Subcutaneous abdominal adipose tissue (tissue), 5 donors: ENCODE data around the gene PCTP.

ENCODE experiments used
- H3K27ac ChIP-seq: one replicate; pipeline ENCODE4 v1.7.0; 2013; ENCODE audit warnings: low read depth, mild to moderate bottlenecking, inconsistent platforms, low read length, moderate library complexity
- H3K27me3 ChIP-seq, 5 donors: one replicate each; pipeline ENCODE4 v1.7.0; 2013; ENCODE audit warnings: low read length in 5 of 5, inconsistent platforms in 1 of 5; ENCODE audit not compliant: control insufficient read depth in 5 of 5, insufficient read depth in 4 of 5
- H3K36me3 ChIP-seq, 5 donors: one replicate each; pipeline ENCODE4 v1.7.0; 2013; ENCODE audit warnings: low read length in 5 of 5; ENCODE audit not compliant: control insufficient read depth in 5 of 5, insufficient read depth in 5 of 5
- H3K4me1 ChIP-seq, 5 donors: one replicate each; pipeline ENCODE4 v1.7.0; 2013; ENCODE audit warnings: low read length in 5 of 5, mild to moderate bottlenecking in 3 of 5, moderate library complexity in 1 of 5; ENCODE audit not compliant: control insufficient read depth in 5 of 5, insufficient read depth in 5 of 5
- H3K4me3 ChIP-seq, 5 donors: one replicate each; pipeline ENCODE4 v1.7.0; 2013; ENCODE audit warnings: low read length in 5 of 5, low read depth in 1 of 5
- H3K9ac ChIP-seq, 5 donors: one replicate each; pipeline ENCODE4 v1.7.0; 2013; ENCODE audit warnings: low read length in 5 of 5, mild to moderate bottlenecking in 4 of 5, moderate library complexity in 3 of 5
- H3K9me3 ChIP-seq, 5 donors: one replicate each; pipeline ENCODE4 v1.7.0; 2013; ENCODE audit warnings: low read length in 5 of 5; ENCODE audit not compliant: control insufficient read depth in 5 of 5
- donor health status: healthy.
- donor health status: healthy.
- donor health status: healthy.
- donor health status: healthy.
- donor health status: healthy.

The PCTP gene

DNA sequence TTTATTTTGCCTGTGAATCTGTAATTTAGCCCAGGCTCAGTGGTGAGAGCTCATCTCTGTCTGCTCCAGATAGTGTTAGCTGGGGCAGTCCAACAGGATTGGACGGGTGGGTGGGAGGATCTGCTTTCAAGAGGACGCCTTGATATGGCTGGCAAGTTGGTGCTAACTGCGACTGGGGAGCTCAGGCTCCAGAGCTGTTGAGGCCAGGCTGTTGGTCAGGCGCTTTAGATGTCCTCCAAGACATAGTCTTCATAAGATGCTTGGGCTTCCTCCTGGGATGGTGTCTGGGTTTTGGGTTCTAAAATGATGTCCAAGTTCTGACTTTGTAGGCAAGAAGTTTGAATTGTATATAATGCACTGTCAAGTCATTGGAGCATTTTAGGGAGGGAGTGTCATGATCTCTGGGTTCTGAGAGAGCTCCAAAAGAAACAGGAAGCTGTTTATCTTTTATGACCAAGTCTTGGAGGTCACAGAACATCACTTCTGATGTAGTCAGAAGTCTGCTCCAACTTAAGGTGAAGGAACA lies 12.8 kb upstream of the PCTP start:
- no peaks in the 10 kb centered on the region for H3K27me3 ChIP-seq
- no peak overlapping the region for H3K9ac ChIP-seq
- H3K27ac ChIP-seq, result no peak overlapping the region
- H3K4me3 ChIP-seq, result no peak overlapping the region
- no peaks in the 10 kb centered on the region for H3K36me3 ChIP-seq
- no peaks in the 10 kb centered on the region for H3K9me3 ChIP-seq
- H3K4me1 ChIP-seq, result peaks cover 0 to 16% (median 13%) of the 10 kb centered on the region in 5 donors

DNA sequence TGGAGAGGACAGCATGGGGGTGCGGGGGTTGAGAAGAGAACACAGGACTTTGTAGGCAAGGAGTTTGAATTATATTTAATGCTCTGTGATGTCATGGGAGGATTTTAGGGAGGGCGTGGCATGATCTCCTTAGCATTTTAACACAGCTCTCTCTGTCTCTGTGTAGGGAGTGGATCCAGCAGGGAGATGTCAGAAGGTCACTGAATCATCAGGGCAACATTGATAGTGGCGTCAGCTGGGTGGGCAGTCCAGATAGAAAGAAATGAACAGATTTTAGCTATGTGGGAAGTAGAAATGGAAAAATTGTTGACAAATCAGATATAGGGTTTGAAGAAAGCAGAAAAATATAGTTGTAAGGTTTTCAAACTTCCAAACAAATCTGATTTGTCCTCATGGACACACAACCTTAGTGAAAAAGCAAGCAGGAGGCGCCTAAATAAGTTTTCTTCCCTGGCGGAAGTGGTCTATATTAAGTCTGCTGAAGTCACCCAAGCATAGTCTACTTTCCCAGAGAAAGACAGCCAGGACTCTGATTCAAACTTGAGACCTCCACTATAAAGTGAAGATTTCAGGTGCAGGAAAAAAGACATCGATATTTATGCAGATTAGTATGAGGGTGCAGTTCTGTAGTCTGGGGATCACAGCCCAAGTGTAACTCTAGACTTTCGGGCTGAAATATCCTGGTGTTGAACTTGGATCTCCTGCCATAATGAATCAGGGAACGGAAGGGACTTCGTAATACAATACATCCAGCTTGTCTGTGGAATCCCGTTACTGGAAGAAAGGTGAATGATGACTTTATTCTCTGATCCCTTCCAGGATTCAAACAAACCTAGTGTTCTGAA lies 10.1 kb upstream of the PCTP start:
- Histone ChIP-seq H3K36me3 (no peaks in the 10 kb centered on the region), H3K4me3 (no peak overlapping the region), H3K4me1 (no peaks in the 10 kb centered on the region), H3K9me3 (no peaks in the 10 kb centered on the region), H3K9ac (no peak overlapping the region), H3K27ac (no peak overlapping the region), H3K27me3 (no peaks in the 10 kb centered on the region)

DNA sequence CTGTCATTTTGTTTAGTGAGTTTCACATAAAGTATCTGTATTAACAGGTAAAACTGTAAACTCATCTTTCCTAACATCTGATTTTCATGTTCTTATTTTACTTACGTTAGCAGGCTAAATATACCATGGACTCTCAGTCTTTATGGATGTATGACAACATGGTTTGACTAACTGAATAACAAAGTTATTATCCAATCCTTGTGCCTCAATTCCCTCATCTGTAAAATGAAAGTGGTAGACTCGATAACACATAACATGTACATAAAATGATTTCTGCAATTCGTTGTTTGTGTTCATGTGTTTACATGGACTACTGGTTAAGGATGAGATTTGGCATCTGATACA lies 9.5 kb upstream of the PCTP start:
- Histone ChIP-seq H3K9ac (no peak overlapping the region), H3K27ac (no peak overlapping the region), H3K36me3 (no peaks in the 10 kb centered on the region), H3K27me3 (no peaks in the 10 kb centered on the region), H3K4me3 (no peak overlapping the region), H3K4me1 (no peaks in the 10 kb centered on the region), H3K9me3 (no peaks in the 10 kb centered on the region)

DNA sequence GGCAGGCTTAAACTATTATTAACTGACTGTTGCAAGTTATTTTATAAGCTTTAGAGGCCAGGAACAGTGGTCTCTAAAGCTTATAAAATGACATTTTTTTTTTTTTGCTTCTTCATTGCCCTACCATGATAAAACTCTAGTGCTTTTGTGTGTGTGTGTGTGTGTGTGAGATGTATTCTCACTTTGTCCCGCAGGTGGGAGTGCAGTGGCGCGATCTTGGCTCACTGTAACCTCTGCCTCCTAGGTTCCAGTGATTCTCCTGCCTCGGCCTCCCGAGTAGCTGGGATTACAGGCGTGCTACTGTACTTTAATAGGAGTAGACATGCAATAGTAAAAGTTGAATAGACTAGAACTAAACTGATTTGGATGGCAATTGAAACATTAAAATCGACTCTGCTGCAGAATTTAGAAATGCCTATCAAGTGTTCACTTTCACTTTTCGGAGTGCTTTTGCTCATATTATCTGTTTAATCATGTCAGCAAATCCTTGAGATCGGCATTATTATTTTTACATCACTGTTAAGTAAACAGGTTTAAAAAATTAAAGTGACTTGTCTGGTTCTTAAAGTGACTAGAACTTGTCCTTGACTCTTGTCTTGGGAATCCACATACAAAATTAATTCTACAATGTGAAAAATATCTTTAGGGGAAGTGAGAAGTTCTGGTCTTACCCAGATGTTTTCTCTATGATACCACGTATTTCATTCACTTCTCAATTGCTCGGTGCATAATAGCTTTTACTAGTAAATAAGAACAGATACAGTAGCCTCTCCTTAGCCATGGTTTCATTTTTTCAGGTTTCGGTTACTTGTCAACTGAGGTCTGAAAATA lies 8.4 kb upstream of the PCTP start:
- H3K36me3 ChIP-seq, result no peaks in the 10 kb centered on the region
- no peaks in the 10 kb centered on the region for H3K27me3 ChIP-seq
- H3K4me1 ChIP-seq, result no peaks in the 10 kb centered on the region
- H3K9ac ChIP-seq, result no peak overlapping the region
- no peaks in the 10 kb centered on the region for H3K9me3 ChIP-seq
- no peak overlapping the region for H3K4me3 ChIP-seq
- no peak overlapping the region for H3K27ac ChIP-seq

DNA sequence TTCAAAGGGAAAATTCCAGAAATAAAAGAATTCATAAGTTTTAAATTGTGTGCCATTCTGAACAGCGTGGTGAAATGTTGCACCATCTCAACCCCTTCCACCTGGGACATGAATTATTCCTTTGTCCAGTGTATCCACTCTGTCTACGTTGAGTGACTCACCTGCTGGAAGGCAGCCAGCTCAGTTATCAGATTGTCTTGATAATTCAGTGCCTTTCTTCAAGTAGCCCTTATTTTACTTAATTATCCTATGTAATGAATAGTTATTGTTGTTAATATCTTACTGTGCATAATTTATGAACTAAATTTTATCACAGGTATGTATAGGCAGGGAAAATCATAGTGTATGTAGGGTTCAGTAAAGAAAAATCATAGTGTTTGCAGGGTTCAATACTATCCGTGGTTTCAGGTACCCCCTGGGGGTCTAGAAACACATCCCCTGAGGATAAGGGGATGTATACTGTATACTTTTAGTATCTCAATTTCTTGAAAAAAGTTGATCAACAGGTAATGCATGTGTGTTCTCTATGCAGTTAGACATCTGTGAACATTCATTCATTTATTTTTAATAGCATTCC lies 7.7 kb upstream of the PCTP start:
- Histone ChIP-seq H3K36me3 (no peaks in the 10 kb centered on the region), H3K4me3 (no peak overlapping the region), H3K27ac (no peak overlapping the region)

DNA sequence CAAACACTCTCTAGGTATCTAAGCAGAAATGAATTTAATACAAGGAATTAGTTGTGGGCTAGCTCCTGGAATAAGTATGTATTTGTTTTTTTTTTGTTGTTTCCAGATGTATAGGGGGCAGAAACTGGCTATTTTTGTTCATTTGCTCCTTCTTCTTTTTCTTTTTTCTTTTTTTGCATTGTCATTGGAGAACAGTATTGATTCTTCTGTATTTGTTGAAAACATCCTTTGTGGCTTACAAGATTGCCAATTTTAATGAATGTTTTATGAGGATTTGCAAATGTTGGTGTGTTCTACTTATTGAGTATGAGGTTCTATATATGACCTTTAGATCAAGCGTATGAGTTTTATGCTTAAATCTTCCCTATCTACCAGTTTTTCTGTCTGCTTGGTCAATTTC lies 5.6 kb upstream of the PCTP start:
- H3K9ac ChIP-seq, result no peak overlapping the region
- no peak overlapping the region for H3K27ac ChIP-seq
- no peaks in the 10 kb centered on the region for H3K4me1 ChIP-seq
- H3K27me3 ChIP-seq, result no peaks in the 10 kb centered on the region
- no peak overlapping the region for H3K4me3 ChIP-seq
- no peaks in the 10 kb centered on the region for H3K9me3 ChIP-seq
- no peaks in the 10 kb centered on the region for H3K36me3 ChIP-seq

More for the DNA sequence above, 7.7 kb upstream of the PCTP start:
- no peaks in the 10 kb centered on the region for H3K4me1 ChIP-seq
- no peaks in the 10 kb centered on the region for H3K9me3 ChIP-seq
- H3K27me3 ChIP-seq, result no peaks in the 10 kb centered on the region
- no peak overlapping the region for H3K9ac ChIP-seq

DNA sequence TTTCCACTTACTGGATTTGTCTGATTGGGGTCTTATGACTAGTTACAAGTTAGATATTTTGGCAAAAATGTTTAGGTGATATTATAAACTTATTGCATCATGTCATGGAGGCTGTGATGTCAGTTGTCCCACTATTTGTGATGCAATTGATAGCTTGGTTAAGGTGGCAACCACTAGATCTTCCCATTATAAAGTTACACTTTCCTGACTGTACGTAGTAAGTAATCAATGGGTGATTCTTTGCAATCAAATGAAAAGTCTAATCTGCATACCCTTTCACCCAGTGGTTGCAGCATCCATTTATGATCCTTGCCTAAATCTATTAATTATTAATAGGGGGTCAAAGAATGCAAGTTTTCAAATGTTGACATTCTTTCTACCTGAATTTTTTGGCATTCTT lies 4.4 kb upstream of the PCTP start:
- Histone ChIP-seq H3K4me1 (peaks cover 0 to 7% (median 5%) of the 10 kb centered on the region in 5 donors), H3K27ac (no peak overlapping the region), H3K27me3 (no peaks in the 10 kb centered on the region)

DNA sequence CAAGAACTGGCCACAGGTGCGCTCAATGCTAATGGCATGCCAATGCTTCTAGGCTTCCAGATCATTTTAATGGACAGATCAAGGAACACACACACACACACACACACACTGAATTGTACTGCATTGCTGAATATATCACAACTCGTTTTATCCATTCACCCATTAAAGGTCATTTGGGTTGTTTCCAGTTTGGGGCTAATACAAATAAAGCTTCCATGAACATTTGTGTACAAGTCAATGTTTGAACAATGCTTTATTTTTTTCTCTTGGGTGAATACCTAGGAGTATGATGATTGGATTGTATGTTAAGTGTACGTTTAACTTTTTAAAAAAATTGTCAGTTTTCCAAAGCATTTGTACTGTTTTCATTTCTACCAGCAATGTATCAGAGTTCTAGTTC lies 3.6 kb upstream of the PCTP start:
- peaks cover 2 to 14% (median 12%) of the 10 kb centered on the region in 5 donors for H3K4me1 ChIP-seq
- H3K9me3 ChIP-seq, result no peaks in the 10 kb centered on the region
- H3K27ac ChIP-seq, result no peak overlapping the region
- H3K4me3 ChIP-seq, result no peak overlapping the region
- no peak overlapping the region for H3K9ac ChIP-seq
- H3K27me3 ChIP-seq, result no peaks in the 10 kb centered on the region
- H3K36me3 ChIP-seq, result no peaks in the 10 kb centered on the region

More for the DNA sequence above, 4.4 kb upstream of the PCTP start:
- no peaks in the 10 kb centered on the region for H3K9me3 ChIP-seq
- no peaks in the 10 kb centered on the region for H3K36me3 ChIP-seq
- no peak overlapping the region for H3K9ac ChIP-seq
- no peak overlapping the region for H3K4me3 ChIP-seq

DNA sequence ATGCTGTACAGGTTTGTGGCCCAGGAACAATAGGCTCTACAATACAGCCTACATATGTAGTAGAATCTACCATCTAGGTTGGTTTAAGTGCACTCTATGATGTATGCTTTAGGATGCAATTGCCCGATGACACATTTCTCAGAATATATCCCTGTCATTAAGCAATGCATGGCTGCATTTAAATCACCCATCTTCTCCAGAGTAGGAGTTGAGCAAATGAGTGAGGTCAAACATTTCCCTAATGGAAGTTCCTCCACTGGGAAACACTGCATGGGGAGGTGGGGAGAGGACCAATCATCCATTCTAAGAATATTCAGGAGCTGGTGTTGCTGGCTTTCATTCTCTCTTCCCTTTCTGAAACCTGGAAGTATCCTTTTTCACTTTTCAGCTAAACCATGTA lies 2.0 kb upstream of the PCTP start:
- Histone ChIP-seq H3K36me3 (peaks cover 0 to 4% (median 4%) of the 10 kb centered on the region in 5 donors), H3K27me3 (no peaks in the 10 kb centered on the region), H3K27ac (no peak overlapping the region), H3K9me3 (no peaks in the 10 kb centered on the region), H3K4me3 (no peak overlapping the region), H3K9ac (no peak overlapping the region), H3K4me1 (peaks cover 2 to 24% (median 16%) of the 10 kb centered on the region in 5 donors)

DNA sequence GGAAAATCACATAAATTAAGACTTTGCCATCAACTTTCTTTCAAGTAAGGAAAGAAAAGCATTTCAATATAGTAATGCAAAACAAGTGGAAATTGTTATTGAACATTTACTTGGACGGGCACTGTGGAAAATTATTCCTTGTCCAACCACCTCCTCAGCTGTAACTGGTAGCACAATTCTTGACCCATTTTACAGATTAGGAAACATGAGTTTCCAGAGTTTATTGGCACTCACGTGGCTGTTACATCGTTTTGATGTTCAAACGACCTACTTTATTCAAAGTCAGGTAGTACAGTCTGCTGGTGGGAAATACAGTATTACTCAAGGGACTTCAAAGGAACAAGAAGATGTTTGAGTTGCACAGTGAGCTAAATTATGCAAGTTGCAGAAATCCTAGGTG lies 866 bp upstream of the PCTP start:
- H3K9me3 ChIP-seq, result no peaks in the 10 kb centered on the region
- no peak overlapping the region for H3K4me3 ChIP-seq
- H3K27ac ChIP-seq, result no peak overlapping the region
- no peaks in the 10 kb centered on the region for H3K27me3 ChIP-seq
- H3K4me1 ChIP-seq, result peaks cover 2 to 24% (median 16%) of the 10 kb centered on the region in 5 donors
- H3K9ac ChIP-seq, result no peak overlapping the region
- H3K36me3 ChIP-seq, result peaks cover 0 to 10% (median 7%) of the 10 kb centered on the region in 5 donors
